ENCODE data around the gene TMEM219.
A peak's percentile ranks its signal among the peaks of the same experiment; 100 is the strongest.
"Not testable (repeated sequence)": the region's sequence is repeated elsewhere in the genome, so short reads cannot be mapped to it uniquely, and the experiment has no call there.

The TMEM219 gene

DNA sequence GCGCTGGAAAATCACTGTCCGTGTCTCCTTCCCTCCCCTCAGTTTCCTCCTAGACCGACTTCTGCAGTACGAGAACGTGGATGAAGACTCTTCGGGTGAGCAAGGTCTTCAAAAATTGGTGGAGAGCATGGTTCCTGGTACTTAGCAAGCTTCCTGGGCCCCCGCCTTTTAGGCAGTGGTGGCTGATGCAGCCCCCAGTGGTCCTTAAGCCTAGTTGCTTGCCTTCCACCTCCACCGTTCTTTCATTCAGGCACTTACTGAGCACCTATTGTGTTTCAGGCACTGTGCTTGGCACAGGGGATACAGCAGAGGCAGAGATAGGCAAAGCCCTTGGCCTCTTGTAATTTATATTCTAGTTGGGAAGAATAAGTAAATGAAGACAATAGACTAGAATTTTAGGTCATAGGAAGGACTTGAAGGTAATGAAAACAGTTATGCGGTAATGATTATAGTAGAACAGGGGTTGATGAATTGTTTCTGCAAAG, 34.9 kb downstream of the TMEM219 start:
- DNase-seq = no peak

DNA sequence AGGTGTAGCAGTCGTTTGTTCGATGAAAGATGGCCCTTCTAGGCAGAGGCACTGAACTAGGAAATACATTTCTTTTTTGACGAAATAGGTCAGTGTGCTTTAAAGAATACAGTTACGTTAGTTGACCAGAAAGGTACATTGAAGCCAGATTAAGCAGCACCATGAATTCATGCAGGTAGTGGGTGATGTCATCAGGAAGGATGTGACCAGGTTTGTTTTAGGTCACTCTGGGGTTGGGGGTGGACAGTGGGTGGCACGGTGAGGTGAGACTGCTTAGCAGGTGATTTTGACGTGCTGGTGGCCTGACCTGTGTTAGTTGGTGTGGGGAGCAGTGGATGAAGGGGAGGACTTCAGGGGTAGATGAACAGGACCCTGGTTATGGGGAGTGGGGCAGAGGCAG, 37.7 kb downstream of the TMEM219 start:
- no peak for DNase-seq

DNA sequence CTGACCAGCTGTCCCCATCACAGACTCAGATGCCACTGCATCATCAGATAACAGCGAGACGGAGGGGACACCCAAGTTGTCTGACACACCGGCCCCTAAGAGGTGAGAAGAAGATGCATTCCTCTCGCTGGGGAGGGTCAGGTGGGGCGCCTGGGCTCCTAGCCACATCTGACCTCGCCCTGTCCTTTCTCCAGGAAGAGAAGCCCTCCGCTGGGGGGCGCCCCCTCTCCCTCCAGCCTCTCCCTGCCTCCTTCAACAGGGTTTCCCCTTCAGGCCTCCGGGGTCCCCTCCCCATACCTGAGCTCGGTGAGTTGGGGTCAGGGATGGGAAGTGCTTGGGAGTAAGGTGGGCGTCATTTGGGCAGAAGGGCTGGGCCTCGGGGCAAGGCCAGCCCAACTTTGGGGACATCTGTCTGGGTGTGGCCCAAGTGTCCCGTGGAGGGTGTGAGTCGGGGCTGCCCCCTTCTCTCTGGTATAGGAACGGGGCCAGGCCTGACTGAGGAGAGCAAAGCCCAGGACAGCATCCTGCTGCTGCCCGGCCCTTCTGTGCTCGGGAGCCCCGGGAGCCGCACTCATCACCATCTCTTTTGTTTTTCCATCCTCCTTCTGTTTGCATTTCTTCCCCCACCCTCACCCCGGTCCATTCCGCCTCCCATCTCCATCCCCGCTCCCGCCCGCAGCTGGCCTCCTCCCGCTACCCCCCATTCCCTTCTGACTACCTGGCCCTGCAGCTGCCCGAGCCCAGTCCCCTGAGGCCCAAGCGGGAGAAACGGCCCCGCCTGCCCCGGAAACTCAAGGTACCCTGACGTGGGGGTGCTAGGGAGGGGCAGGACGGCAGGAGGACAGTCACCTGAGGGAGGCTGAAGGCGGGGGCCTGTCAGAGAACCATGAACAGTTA, 39.1 kb downstream of the TMEM219 start:
- no peak for DNase-seq

DNA sequence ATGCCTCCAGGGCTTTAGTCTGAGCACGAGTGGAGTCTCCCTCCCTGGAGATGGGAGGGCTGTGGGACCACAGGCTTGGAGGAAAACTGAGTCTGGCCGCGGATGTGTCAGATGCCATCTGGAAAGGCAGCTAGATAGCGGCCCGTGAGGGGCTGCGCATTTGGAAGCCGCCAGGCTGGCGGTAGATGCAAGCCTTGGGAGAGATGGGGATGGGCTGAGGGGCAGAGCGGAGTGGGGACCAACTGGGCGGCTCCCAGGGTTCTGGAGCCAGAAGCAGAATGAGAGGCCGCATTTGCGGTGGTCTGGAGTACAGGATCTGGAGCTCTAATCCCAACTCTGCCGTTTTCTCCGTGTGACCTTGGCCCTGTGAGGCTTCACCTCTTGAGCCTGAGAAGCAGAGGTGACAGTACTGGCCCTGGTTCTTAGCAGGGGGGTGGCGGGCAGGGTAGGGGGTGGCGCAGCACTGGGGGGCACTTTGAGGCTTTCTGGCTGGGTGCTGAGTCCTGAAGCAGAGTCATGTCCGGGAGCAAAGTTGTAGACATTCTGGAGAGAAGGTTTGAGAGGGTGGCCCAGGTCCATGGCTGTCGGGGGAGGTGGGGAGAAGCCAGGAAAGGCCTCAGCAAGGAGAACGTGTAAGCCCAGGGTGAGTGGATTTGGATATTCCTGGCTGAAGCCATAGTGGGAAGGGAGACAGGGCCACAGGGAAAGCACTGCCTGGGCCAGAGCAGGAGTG, 40.9 kb downstream of the TMEM219 start:
- no peak for DNase-seq

DNA sequence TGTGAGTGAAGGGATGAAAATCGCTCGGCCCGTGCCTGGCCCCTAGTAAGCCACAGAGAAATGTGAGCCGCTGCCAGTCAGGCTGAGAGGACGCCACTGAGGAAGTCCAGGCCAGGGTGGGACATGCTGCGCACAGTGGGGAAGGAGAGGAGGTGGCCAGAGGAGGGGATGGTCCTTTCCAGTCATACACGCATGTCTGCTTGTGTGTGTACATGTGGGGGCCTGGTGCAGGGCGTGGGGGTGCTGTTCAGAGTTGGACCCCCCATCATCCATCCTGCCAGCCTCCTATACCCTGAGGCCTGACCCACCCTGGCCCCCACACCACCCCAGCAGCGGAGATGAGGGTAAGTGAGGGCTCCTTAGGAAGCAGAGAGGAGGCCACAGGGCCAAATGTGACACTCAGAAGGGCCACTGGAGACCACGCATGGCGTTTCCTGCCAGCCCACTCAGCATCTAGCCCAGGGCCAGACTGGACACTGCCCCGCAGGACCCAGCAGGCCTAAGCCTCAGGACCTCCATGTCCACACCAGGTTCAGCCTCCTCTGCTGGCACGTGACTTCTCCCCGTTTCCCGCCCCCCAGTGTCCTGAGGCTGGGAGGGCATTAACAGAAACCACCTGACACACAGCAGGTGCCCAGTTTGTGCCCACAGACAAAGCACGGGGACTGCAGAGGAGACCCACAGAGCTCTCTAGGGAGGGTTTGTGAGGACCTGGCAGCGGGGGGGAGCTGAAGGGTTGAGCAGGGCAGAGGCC, 42.0 kb downstream of the TMEM219 start:
- no peak for DNase-seq

DNA sequence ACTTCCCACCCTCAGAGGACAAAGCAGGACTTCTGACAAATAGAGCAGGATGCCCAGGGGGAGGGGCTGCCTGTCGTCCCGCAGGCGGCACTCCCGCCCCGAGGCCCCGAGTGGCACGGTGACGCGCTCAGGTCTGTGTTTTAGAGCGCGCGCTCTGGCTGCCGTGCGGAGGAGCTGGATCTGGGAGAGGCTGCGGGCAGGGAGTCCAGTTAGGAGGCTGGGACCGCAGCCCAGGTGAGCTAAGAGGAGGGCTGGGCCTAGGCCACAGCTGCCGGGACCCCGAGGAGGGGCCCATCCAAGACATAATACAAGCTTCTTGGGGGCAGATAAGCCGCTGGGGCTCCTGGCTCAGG, 42.5 kb downstream of the TMEM219 start:
- DNase-seq = no peak

DNA sequence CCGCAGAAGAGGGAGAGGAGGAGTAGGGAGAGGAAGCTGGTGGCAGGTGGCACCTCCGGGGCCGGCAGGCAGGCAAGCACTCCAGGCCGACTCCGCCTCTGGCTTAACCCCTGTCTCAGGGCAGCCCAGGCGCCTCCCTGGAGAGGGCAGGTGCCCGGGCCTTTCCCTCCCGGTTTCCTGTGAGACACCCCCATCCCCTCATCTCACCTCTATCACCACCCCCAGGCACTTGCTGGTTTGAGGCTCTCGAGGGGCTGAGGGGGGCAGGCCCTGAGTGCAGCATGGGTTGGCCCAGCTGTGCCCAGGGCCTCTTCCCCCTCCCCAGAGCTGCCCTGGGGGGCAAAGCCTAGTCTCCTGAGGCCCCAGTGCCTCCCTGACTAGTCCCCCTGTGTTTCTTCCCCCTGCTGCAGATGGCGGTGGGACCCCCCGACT, 42.9 kb downstream of the TMEM219 start:
- DNase-seq = no peak

DNA sequence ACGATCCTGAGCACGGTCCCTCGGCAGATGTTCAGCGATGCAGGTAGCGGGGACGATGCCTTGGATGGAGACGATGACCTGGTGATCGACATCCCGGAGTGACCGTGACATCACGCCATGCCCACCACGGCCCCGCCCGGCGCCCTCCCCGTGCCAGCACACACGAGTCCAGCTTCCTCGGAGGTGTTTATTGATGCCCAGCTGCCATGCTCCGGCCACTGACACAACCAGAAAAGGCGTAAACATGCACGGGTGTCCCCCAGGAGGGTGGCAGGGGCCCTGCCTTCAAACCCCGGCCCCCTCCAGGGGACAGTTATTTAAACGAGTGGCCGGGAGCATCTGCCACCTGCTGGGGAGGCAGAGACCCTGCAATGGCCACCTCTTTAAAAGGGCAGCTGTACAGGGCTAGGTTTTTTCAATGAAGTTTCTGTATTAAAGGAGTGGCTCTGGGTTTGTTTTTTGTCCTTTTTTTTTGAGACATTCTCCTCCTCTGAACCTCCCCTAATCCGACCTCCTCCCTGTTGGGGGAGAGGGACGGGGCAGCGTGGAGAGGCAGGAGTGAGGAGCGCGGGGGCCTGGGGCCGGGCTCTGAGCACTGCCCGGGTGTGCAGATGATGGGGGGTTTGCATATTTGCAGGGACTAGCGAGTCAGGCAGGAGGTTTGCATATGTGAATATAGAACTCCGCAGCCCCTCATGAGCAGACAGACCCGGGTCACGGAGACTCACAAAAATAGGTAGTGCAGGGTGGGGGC, 43.6 kb downstream of the TMEM219 start:
- peak; percentile 42 for DNase-seq

DNA sequence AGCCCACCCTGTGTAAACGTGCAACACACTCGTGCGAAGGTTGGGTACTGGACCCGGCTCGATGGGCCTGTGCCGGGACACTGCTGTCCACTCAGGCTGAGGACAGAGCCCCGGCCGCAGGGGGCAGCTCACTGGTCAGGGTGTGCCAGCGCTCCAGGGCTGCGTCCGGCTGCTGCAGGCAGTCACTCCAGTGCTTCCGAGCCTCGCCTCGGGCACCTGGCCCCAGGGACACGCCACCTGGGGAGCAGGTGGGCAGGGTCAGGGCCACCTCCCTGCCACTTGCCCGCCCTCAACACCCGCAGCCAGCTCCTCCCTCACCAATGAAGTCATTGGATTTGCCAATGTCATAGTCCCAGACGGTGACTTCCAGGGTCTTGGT, 44.2 kb downstream of the TMEM219 start:
- no peak for DNase-seq

DNA sequence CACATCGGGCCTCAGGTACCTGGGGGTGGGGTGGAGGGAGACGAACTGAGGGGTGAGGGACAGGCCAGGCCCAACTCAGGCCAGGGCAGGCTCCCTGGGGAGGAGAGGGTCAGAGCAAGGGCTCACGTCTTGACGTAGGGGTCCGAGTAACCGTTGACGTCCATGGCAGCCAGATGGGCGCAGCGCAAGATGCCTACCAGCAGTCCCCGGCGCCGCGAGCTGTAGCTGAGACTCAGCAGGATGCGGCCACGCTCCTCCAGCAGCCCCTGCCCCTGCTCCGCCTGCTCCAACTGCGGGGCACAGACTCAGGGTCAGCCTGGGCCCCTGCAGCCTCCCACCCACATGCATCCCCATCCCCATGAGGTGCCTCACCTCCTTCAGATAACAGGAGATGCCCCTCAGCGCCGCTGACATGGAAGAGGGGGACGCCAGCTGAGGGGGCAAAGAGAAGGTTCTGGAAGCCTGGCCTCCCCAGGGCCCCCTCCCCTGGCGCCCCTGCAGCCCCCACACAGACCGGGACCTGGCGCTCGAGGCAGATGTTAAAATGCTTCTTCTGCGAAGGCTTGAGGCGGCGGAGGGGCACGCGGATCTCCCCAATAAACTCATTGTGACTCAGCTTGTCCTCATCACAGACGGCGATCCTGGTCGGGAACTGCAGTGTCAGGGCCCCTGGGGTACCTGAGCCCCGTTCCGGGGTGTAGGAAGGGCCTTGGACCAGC, 44.9 kb downstream of the TMEM219 start:
- DNase-seq = no peak

DNA sequence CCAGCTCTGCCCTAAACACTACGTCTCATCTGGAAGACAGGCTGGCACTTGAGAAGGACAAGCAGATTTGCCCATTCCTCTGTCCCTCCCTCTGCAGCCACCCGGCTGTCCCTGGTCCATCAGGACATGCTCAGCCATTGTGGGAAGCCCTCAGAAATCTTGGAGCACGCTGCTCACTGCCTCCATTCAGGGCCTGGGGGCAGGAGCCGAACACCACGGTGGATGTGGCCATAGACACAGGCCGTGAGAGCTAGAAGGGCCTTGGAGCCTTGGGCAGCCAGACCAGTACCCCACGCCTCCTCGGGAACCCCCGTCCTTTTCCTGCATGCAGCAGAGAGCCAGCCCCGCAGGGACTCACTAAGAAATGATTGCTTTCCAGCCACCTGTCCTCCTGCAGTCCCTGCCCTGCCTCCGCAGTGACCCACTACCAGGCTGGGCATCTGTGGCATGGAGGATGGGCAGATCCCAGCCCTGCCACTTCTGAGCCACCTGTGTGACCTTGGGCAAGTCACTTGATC, 45.6 kb downstream of the TMEM219 start:
- DNase-seq = no peak

DNA sequence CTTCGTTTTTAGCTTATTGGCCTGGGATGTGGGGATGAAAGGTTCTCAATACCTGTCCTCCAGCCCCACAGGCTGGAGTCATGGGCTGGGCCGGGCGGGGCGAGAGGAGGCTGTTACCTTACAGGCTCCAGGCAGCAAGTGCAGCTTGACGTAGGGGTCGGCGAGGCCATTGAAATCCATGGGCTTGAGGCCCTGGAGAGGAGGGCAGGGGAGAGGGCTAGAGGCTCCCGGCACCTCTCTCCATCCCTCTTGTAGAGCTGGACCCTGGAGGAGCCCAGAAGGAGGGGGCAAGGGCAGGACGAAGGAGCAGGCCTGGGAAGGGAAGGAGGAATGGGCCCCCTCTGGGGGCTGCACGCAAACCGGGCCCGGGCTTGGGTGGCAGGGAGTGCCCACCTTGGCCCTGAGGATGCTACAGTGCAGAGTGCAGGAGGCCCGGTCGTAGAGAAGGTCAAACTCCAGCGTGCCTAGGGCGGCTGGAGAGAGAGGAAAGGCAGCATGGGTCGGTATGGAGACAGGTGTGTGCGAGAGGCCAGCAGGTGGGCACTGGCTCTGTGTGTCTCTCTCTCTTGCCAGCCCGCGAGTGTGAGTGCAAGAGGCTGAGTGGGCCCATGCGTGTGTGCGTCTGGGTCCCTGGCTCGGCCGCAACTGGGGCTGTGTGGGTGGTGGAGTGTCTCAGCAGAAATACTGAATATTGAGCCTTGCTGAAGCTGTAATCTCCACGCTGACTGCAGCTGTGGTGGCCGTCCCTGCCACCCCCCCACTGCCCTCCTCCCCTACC, 47.4 kb downstream of the TMEM219 start:
- DNase-seq = no peak

DNA sequence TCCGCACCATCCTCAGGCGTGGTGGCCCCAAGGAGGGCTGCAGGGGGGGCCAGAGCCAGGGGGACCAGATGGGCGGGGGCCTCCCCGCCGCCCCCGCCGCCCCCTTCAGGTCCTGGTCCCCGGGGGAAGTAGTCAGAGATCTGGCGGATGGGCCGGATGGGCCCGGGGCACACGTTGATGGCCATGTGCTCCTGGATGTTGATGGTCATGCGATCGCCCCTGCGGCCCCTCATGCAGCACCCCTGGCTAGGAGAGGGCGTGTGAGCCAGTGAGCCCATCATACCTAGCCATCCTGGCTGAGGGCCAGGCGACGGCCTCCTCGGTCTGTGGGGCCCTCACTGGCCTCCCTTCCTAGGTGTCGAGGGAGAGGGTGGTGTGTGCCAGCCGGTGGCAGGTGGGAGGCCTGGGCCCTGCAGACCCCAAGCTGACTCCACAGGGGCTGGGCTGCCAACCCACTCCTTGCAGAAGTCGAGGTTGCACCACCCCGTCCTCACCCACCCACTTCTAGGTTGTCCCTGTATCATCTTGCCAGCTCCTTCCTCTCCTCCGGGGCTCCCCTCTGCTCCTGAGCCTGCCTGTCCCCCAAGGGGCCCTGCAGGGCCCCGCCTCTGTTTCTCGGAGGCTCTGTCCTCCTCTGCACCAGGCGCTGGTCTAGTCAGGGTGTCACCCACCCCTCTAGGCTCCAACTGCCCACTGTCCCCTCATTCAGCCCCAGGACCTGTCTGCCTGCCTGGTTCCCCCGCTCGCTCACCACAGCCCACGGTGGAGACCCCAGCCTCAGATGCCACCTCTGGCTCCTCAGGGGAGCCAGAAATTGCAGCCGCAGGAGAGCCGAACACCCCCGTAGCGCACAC, 48.3 kb downstream of the TMEM219 start:
- no peak for DNase-seq

DNA sequence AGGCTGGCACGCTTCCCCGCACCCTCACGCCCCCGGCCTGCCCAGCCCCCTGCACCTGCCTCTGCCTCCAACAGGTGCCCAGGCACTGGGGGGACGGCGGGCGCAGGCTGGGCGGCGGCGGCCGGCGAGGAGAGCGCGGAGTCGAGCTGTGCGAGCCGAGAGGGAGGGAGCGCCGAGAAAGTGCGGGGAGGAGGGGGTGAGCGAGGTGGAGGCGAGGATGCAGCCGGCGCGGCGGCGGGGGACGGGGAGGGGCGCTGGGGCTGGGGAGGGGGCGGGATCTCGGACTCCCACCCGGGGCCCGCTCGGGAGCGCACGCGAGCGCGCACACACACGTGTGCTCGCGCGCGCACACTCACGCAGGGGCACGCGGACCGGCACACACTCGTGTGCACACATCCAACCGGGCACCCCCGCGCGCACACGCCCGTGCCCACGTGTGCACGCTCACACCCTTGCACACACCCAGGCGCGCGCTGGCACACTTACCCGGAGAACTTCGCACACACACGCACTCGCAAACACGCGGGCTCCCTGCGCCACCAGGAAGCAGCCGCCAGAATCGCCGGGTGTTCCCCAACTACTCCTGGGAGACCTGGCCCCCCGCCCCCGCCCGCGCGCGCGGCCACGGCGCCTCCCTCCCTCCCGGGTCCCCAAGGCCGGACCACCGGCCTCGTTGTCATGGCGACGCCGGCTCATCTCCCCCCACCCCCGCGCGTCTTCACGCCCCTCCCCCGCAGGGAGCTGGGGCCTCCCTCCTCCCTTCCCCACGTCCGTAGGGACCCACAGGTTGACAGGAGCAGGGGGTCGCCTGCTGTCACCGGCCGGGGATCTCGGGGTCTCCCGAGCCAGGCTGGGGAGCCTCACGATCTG, 49.2 kb downstream of the TMEM219 start, which contains the start of gene DOC2A:
TSS of gene DOC2A (minus strand) at position 184 of the 870 bp plus-strand sequence. CDS start 805 bp downstream, outside the sequence.
- DNase-seq = no peak

DNA sequence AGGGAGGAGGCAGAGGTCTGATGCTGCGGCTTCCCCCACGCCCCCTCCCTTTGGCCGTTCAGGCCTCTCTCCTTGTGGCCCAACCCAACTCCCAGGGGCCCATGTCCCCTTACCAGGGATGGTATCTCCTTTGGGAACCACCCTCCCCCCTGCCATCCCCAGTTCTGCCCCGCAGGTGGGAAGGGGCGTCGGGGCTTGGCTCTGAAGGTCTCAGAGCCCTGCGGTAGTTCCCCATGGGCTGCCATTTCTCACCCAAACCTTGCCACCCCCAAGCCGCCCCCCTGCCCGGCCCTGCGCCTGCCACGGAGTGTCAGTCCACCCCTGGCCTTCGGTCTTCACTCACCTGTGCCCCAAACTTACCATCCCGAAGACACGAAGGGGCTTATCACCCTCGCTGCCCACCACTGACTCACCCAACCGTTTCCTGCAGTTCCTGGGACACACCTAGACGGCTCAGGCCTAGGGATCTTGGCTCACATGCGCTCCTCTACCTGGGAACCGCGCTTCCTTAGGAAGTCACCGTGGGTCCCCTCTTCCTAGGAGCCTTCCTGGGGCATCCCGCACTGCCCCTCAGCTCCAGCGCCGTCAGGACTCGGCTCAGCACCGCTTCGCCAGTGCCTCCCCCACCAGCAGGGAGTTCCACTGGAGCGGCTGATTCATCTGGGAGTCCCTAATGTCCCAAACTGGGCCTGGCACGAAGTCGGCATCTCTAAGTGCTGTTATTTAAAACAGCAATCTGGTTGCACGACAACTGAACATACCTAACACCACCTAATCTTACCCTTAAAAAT, 50.0 kb downstream of the TMEM219 start:
- DNase-seq = no peak

DNA sequence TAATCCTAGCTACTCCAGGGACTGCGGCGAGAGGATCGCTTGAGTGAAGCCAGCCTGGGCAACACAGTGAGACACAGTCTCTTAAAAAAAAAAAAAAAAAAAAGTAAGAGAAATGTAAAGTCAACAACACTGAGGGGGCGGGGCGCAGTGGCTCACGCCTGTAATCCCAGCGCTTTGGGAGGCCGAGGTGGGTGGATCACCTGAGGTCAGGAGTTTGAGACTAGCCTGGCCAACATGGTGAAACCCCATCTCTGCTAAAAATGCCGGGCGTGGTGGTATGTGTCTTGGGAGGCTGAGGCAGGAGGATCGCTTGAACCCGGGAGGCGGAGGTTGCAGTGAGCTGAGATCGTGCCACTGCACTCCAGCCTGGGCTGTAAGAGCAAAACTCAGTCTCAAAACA, 50.7 kb downstream of the TMEM219 start:
- DNase-seq = not testable (repeated sequence)

DNA sequence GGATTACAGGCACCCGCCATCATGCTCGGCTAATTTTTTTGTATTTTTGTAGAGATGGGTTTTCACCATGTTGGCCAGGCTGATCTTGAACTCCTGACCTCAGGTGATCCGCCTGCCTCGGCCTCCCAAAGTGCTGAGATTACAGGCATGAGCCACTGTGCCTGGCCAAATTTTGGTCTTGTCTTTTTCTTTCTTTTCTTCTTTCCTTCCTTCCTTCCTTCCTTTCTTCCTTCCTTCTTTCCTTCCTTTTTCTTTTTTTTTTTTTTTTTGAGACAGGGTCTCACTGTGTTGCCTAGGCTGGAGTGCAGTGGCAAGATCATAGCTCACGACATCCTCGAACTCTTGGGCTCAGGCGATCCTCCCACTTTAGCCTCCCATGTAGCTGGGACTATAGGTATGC, 53.6 kb downstream of the TMEM219 start:
- not testable (repeated sequence) for DNase-seq

Data from CD4-positive, alpha-beta T cell treated with Interleukin-4 for 4 hours (primary cell).